H9 (cell line): ENCODE results near the gene DSCAM. TPM values are rescaled to one million over a fixed set of nuclear protein-coding genes. Genes with fewer than 3 reads are reported as not detected.

Source experiments
- DNase-seq: peaks from one replicate; pipeline ENCODE4 v3.0.0-alpha.2; 2017
- H2AFZ ChIP-seq: one replicate; pipeline ENCODE4 v1.6.1; 2013; ENCODE audit warnings: mild to moderate bottlenecking, low read length, control low read depth, moderate library complexity
- H2AK5ac ChIP-seq: 2 replicates; pipeline ENCODE4 v1.6.1; 2013; ENCODE audit warnings: low read length, control low read depth, mixed read lengths; ENCODE audit not compliant: insufficient read length
- H2BK120ac ChIP-seq: one replicate; pipeline ENCODE4 v1.6.1; 2013; ENCODE audit warnings: low read depth, mild to moderate bottlenecking, low read length, control low read depth, inconsistent platforms; ENCODE audit not compliant: poor library complexity, severe bottlenecking
- H2BK12ac ChIP-seq: 2 replicates; pipeline ENCODE4 v1.6.1; 2013; ENCODE audit warnings: low read length, control low read depth, mixed read lengths, low read depth; ENCODE audit not compliant: insufficient read length
- H2BK15ac ChIP-seq: 2 replicates; pipeline ENCODE4 v1.6.1; 2013; ENCODE audit warnings: low read depth, low read length, control low read depth
- H2BK20ac ChIP-seq: one replicate; pipeline ENCODE4 v1.6.1; 2013; ENCODE audit warnings: low read depth, mild to moderate bottlenecking, low read length, control low read depth, inconsistent platforms; ENCODE audit not compliant: poor library complexity, severe bottlenecking
- H2BK5ac ChIP-seq: 2 replicates; pipeline ENCODE4 v1.6.1; 2013; ENCODE audit warnings: low read length, control low read depth, mixed read lengths; ENCODE audit not compliant: insufficient read length
- H3K14ac ChIP-seq: 2 replicates; pipeline ENCODE4 v1.6.1; 2013; ENCODE audit warnings: low read length, control low read depth; ENCODE audit not compliant: insufficient read depth
- H3K18ac ChIP-seq: 2 replicates; pipeline ENCODE4 v1.6.1; 2013; ENCODE audit warnings: low read depth, mild to moderate bottlenecking, mixed read lengths, low read length, control low read depth; ENCODE audit not compliant: insufficient read length
- H3K23ac ChIP-seq: 2 replicates; pipeline ENCODE4 v1.6.1; 2013; ENCODE audit warnings: low read length, control low read depth, mixed read lengths, low read depth; ENCODE audit not compliant: insufficient read length
- H3K23me2 ChIP-seq: 2 replicates; pipeline ENCODE4 v1.6.1; 2013; ENCODE audit warnings: low read depth, mild to moderate bottlenecking, mixed read lengths, low read length, control low read depth; ENCODE audit not compliant: insufficient read length, poor library complexity, severe bottlenecking
- H3K27ac ChIP-seq: 2 replicates; pipeline ENCODE4 v1.5.1; 2013; ENCODE audit warnings: low read length, control low read depth, mixed read lengths, low read depth; ENCODE audit not compliant: insufficient read length
- H3K27me3 ChIP-seq: 2 replicates; pipeline ENCODE4 v1.6.1; 2013; ENCODE audit warnings: low read length, control low read depth, inconsistent platforms; ENCODE audit not compliant: insufficient read depth
- H3K4ac ChIP-seq: 2 replicates; pipeline ENCODE4 v1.6.1; 2013; ENCODE audit warnings: low read depth, mild to moderate bottlenecking, control low read depth, inconsistent platforms, low read length, moderate library complexity
- H3K4me1 ChIP-seq: 2 replicates; pipeline ENCODE4 v1.6.1; 2013; ENCODE audit warnings: low read length, control low read depth, inconsistent platforms; ENCODE audit not compliant: insufficient read depth
- H3K4me2 ChIP-seq: 2 replicates; pipeline ENCODE4 v1.6.1; 2013; ENCODE audit warnings: low read length, control low read depth, mixed read lengths; ENCODE audit not compliant: insufficient read length, insufficient read depth
- H3K56ac ChIP-seq: 2 replicates; pipeline ENCODE4 v1.6.1; 2013; ENCODE audit warnings: low read depth, mild to moderate bottlenecking, mixed read lengths, low read length, control low read depth; ENCODE audit not compliant: insufficient read length
- H3K79me1 ChIP-seq: 2 replicates; pipeline ENCODE4 v1.6.1; 2013; ENCODE audit warnings: low read depth, mild to moderate bottlenecking, moderate library complexity, low read length, control low read depth, inconsistent platforms; ENCODE audit not compliant: insufficient read depth, poor library complexity, severe bottlenecking
- H3K79me2 ChIP-seq: 2 replicates; pipeline ENCODE4 v1.6.1; 2013; ENCODE audit warnings: low read length, control low read depth, inconsistent platforms; ENCODE audit not compliant: insufficient read depth
- H3K9ac ChIP-seq: 2 replicates; pipeline ENCODE4 v1.6.1; 2013; ENCODE audit warnings: low read length, control low read depth, mixed read lengths; ENCODE audit not compliant: insufficient read length; ENCODE audit errors: extremely low read depth
- H3K9me3 ChIP-seq: one replicate; pipeline ENCODE4 v1.6.1; 2013; ENCODE audit warnings: low read depth, low read length, inconsistent platforms; ENCODE audit not compliant: control insufficient read depth
- H3T11ph ChIP-seq: one replicate; pipeline ENCODE4 v1.6.1; 2013; ENCODE audit warnings: mild to moderate bottlenecking, low read length, control low read depth, inconsistent platforms
- H4K20me1 ChIP-seq: one replicate; pipeline ENCODE4 v1.6.1; 2013; ENCODE audit not compliant: control insufficient read depth, insufficient read length, insufficient read depth
- H4K5ac ChIP-seq: 2 replicates; pipeline ENCODE4 v1.6.1; 2013; ENCODE audit warnings: low read depth, mild to moderate bottlenecking, mixed read lengths, low read length, control low read depth; ENCODE audit not compliant: insufficient read length
- H4K8ac ChIP-seq: replicated peaks from 2 replicates; pipeline ENCODE4 v1.6.1; 2013; ENCODE audit warnings: low read length, control low read depth, mixed read lengths, low read depth; ENCODE audit not compliant: insufficient read length
- H4K91ac ChIP-seq: 2 replicates; pipeline ENCODE4 v1.6.1; 2013; ENCODE audit warnings: low read depth, mild to moderate bottlenecking, moderate library complexity, mixed read lengths, low read length, control low read depth; ENCODE audit not compliant: insufficient read length
- H3K27ac Mint-ChIP-seq, 3 experiments: 2 replicates in 2 of 3; 3 replicates in 1 of 3; pipeline ENCODE4 v1.8.0; 2020 to 2021; ENCODE audit warnings: mixed read lengths in 3 of 3, mild to moderate bottlenecking in 1 of 3, moderate library complexity in 1 of 3
- H3K27me3 Mint-ChIP-seq: 2 replicates; pipeline ENCODE4 v1.8.0; 2021; ENCODE audit warnings: low read depth, mild to moderate bottlenecking, moderate library complexity, mixed read lengths
- H3K36me3 Mint-ChIP-seq, 3 experiments: 2 replicates in 2 of 3; 3 replicates in 1 of 3; pipeline ENCODE4 v1.8.0; 2020 to 2021; ENCODE audit warnings: low read depth in 3 of 3, mixed read lengths in 3 of 3; ENCODE audit not compliant: insufficient read depth in 1 of 3
- H3K4me1 Mint-ChIP-seq, 2 experiments: 2 replicates each; pipeline ENCODE4 v1.8.0; 2020; ENCODE audit warnings: mixed read lengths in 2 of 2
- H3K4me3 Mint-ChIP-seq, 2 experiments: 2 replicates in 1 of 2; 3 replicates in 1 of 2; pipeline ENCODE4 v1.8.0; 2020 to 2021; ENCODE audit warnings: mild to moderate bottlenecking in 2 of 2, mixed read lengths in 2 of 2, moderate library complexity in 1 of 2
- H3K9me3 Mint-ChIP-seq, 2 experiments: 2 replicates in 1 of 2; 3 replicates in 1 of 2; pipeline ENCODE4 v1.8.0; 2020; ENCODE audit warnings: mild to moderate bottlenecking in 2 of 2, mixed read lengths in 2 of 2, moderate library complexity in 1 of 2
- CTCF ChIP-seq: fragments of 200-600 bp; sonication (generic); conservative IDR thresholded peaks from 3 replicates; pipeline ENCODE4 v1.8.0; 2021; ENCODE audit warnings: antibody characterized with exemption, mild to moderate bottlenecking
- WGBS: extraction: QIAGEN DNeasy Blood & Tissue Kit; methylation state at CpG from one replicate; pipeline ENCODE4 v1.1.7; 2013; ENCODE audit warnings: missing lambda C conversion rate, low lambda C conversion rate, mixed read lengths; ENCODE audit not compliant: insufficient read length; ENCODE audit errors: extremely low coverage; 5-methylcytosine and 5-hydroxymethylcytosine counted together
- total RNA-seq: library from RNA; stranded (reverse); gene quantifications from 2 replicates; pipeline ENCODE4 v1.2.1, GENCODE V29; 2021

DSCAM gene
- total RNA-seq, 1 experiment from 2014 or later = 0.17 TPM

- Histone ChIP-seq H3K56ac (no peak overlapping the region), H3T11ph (no peak overlapping the region), H3K79me1 (no peaks in the 10 kb centered on the region), H2BK5ac (no peak overlapping the region), H3K9ac (no peak overlapping the region), H4K91ac (no peak overlapping the region), H2BK20ac (no peak overlapping the region), H2AK5ac (no peak overlapping the region), H2BK120ac (no peak overlapping the region), H3K27me3 (no peaks in the 10 kb centered on the region), H3K79me2 (no peaks in the 10 kb centered on the region), H3K4me1 (no peaks in the 10 kb centered on the region), H4K20me1 (no peaks in the 10 kb centered on the region), H3K27ac (no peak overlapping the region), H2BK15ac (no peak overlapping the region), H3K14ac (no peak overlapping the region), H4K5ac (no peak overlapping the region), H3K23me2 (no peaks in the 10 kb centered on the region), H3K4ac (no peak overlapping the region), H3K23ac (no peak overlapping the region), H4K8ac (no peak overlapping the region), H2BK12ac (no peak overlapping the region), H3K4me2 (no peak overlapping the region), H3K18ac (no peak overlapping the region), H3K9me3 (no peaks in the 10 kb centered on the region), H2AFZ (no peak overlapping the region)
- DNase-seq = no peak
- Mint-ChIP-seq H3K36me3 (no peaks in the 10 kb centered on the region), H3K4me3 (no peak overlapping the region), H3K9me3 (no peaks in the 10 kb centered on the region), H3K27ac (no peak overlapping the region; a peak in 1 of 7 replicates), H3K27me3 (no peaks in the 10 kb centered on the region), H3K4me1 (no peaks in the 10 kb centered on the region)
- TF ChIP-seq CTCF = no peak
- WGBS = no CpG with 5 or more reads among the region's 3 CpGs
Observed at GRCh38 chr21:40454057-40454456, 392.9 kb downstream of the DSCAM start.
